ENCODE results near the gene DUOXA1.
"Not testable (repeated sequence)": the region's sequence is repeated elsewhere in the genome, so short reads cannot be mapped to it uniquely, and the experiment has no call there.

- not testable (repeated sequence) for TF ChIP-seq POLR2A, SPI1 (IDR thresholded peaks at IDR 0.05; ENCODE audit: low read depth, low read length)
Observed at GRCh38 chr15:45069942-45070360, 59.7 kb downstream of the DUOXA1 start.
